Mesangial cell (primary cell): ENCODE data around the gene NAA16. TPM values are rescaled to one million over a fixed set of nuclear protein-coding genes. Genes with fewer than 3 reads are reported as not detected.

ENCODE experiments used
- total RNA-seq: library from RNA; depleted of rRNA; stranded (reverse); fragments of >200 nt; gene quantifications from 2 replicates; pipeline ENCODE4 v1.2.3, GENCODE V29; 2015

Gene NAA16
- total RNA-seq, result 3.7 and 4.1 TPM in 2 replicates

GRCh38 chr13:41310963-41311405, at the start of gene NAA16:
Gene NAA16, plus strand, starts transcription at chr13:41311267. Its CDS starts 262 bp downstream, at chr13:41311529.

GRCh38 chr13:41263261-41263971, 47.7 kb upstream of the NAA16 start, which contains the start of gene MTRF1:
Gene MTRF1, minus strand, starts transcription at chr13:41263576. Its CDS starts 2,669 bp downstream, at chr13:41260907.

Other genes with a start within 250 kb of the NAA16 start
- gene WBP4, start 249.8 kb upstream of the NAA16 start, total RNA-seq, result 2.3 and 3.7 TPM in 2 replicates
- 5.9 and 7.2 TPM in 2 replicates for gene KBTBD6, start 178.5 kb upstream of the NAA16 start, total RNA-seq
- 3.1 and 5.3 TPM in 2 replicates for gene KBTBD7, start 116.7 kb upstream of the NAA16 start, total RNA-seq
- gene MTRF1, start 47.7 kb upstream of the NAA16 start, total RNA-seq, result 4.1 and 5.5 TPM in 2 replicates
- 1.6 and 2.0 TPM in 2 replicates for gene RGCC, start 146.3 kb downstream of the NAA16 start, total RNA-seq